ENCODE results near the gene MEF2D. TPM values are rescaled to one million over a fixed set of nuclear protein-coding genes. Genes with fewer than 3 reads are reported as not detected.

Gene MEF2D
- total RNA-seq, 2 experiments from 2014 or later = 35.9 to 39.7 TPM

DNA sequence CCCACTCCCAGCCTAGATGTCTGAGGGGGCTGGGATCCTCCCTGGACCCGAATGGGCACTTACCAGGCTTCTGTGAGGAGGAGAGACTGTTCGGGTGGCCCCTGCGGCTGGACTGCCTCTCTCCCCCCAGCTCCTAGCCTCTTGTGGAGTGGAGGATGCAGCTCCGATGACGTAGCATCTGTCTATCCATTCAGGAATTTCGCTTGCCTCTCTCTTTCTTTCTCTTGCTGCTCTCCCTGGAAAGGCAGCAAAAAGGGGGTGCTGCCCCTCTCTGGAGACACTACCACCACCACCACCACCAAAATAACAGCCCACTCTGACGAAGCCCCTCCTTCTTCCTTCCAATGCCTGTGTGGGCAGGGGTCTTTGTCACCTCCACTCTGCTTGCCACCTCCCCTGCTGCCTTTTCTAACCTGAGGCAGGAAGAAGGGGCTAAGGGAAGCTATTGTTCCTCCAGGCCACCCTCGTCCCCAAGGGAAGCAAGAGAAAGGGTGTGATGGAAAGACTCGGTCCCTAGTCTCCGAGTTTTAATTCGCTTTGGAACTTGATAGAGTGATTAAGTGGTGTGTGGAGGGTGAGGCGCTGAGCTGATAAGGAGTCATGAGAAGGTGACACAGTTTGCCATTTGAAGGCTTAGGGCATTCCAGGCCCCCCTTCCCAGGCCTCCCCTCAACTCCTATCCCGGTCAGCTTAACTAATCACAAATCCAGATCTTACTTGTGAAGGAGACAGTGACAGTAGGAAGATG, 71.1 kb downstream of the MEF2D start:
- intact Hi-C loops (cut with micrococcal nuclease) = no loop called here
- ChIA-PET CTCF (interaction anchor here (1.9 to 3.7 kb wide), 3 partner anchors 16 to 44 kb away, joined by 6 to 26 read pairs (median 10); no protein-coding TSS in a partner anchor), POLR2A (no interaction called here)
- Mint-ChIP-seq H3K27ac (no peak overlapping the region), H3K4me3 (no peak overlapping the region), H3K4me1 (ENCODE audit: low read depth) (peaks cover 10% of the 10 kb centered on the region), H3K36me3 (no peaks in the 10 kb centered on the region), H3K27me3 (peaks cover 79% of the 10 kb centered on the region), H3K9me3 (no peaks in the 10 kb centered on the region)
- no peak for DNase-seq

DNA sequence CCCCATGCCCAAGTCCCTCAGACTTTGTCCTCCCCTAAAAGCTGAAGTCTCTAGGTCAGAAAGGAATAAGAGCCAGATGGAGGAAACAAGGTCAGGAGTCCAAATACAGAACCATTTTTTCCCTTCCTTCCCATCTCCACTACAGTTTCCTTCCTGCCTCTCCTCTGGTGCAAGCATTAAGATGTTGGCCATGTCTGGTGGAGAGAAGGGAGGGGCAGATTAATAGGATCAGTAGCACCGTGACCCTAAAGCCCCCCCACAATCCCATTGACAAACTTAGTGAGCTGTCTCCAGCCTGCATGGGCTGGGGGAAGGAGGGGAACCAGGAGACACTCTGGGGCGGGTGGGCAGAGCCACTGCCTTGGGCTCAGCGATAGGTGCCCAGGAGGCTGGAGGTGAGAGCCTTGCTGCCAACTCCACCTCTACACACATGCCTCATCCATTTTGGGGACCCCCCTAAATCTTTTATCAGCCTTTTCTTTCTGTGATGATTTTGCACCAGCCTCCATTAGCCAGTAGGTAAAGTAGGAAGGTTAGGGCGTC, 71.8 kb downstream of the MEF2D start:
- no peak for DNase-seq
- Mint-ChIP-seq H3K27me3 (peaks cover 79% of the 10 kb centered on the region), H3K4me3 (no peak overlapping the region), H3K9me3 (no peaks in the 10 kb centered on the region), H3K4me1 (ENCODE audit: low read depth) (peaks cover 10% of the 10 kb centered on the region), H3K27ac (no peak overlapping the region), H3K36me3 (no peaks in the 10 kb centered on the region)
- CTCF ChIA-PET = interaction anchor here (1.9 to 2.1 kb wide), 2 partner anchors 17 to 43 kb away, joined by 6 to 10 read pairs; no protein-coding TSS in a partner anchor
- intact Hi-C loops (cut with micrococcal nuclease) = no loop called here
- POLR2A ChIA-PET = no interaction called here

DNA sequence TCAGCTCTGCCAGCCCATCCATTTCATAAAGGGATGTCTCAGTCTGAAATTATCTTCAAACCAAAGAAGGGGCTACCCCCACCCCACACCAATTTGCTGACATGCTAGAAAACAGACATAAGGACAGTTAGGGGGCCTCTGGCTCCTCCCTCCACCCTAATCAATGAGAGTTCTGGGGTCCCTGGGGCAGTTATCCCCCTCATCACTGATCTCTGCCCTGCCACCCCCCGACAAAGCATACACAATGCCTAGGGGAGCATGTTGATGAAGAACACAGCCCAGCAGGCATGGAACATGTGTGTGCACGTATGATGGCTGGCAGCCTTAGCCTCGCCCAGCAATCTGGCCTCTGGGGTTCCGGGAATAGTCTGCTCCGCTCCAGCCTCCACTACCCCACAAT, 72.6 kb downstream of the MEF2D start:
- Mint-ChIP-seq H3K36me3 (no peaks in the 10 kb centered on the region), H3K4me3 (no peak overlapping the region)
- CTCF ChIA-PET = interaction anchor here (1.9 to 7.0 kb wide), 2 partner anchors 18 to 42 kb away, joined by 6 to 60 read pairs; no protein-coding TSS in a partner anchor

DNA sequence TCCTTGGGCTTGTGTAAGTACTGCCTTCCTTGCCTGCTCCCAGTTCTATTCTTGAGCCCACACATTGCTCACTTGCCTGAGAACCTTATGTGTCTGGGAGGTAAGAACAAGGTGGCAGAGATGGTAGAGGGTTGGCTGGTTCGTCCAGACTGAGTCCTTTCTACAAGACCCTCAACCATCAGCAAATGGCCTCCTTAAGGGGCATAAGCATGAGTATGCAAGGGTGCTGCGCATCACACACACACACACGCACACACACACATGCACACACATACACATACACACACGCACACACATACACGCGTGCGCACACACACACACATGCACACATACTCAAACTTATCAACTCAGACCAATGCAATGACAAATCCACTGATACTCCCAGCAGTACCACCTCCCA, 74.6 kb downstream of the MEF2D start:
- DNase-seq = no peak
- Mint-ChIP-seq H3K36me3 (no peaks in the 10 kb centered on the region), H3K27me3 (peaks cover 73% of the 10 kb centered on the region), H3K4me3 (no peak overlapping the region), H3K4me1 (ENCODE audit: low read depth) (peaks cover 11% of the 10 kb centered on the region), H3K27ac (no peak overlapping the region), H3K9me3 (no peaks in the 10 kb centered on the region)
- POLR2A ChIA-PET = interaction anchor here (0.6 kb wide), 1 partner anchor 20 kb away, joined by 3 read pairs; no protein-coding TSS in a partner anchor
- CTCF ChIA-PET = interaction anchor here (4.9 to 7.0 kb wide), 2 partner anchors 20 to 40 kb away, joined by 27 to 60 read pairs; no protein-coding TSS in a partner anchor
- intact Hi-C loops (cut with micrococcal nuclease) = no loop called here

More for the DNA sequence above, 72.6 kb downstream of the MEF2D start:
- Mint-ChIP-seq H3K27ac (no peak overlapping the region), H3K9me3 (no peaks in the 10 kb centered on the region), H3K4me1 (ENCODE audit: low read depth) (peaks cover 4% of the 10 kb centered on the region), H3K27me3 (peaks cover 79% of the 10 kb centered on the region)
- POLR2A ChIA-PET = no interaction called here
- intact Hi-C loops (cut with micrococcal nuclease) = no loop called here
- no peak for DNase-seq

DNA sequence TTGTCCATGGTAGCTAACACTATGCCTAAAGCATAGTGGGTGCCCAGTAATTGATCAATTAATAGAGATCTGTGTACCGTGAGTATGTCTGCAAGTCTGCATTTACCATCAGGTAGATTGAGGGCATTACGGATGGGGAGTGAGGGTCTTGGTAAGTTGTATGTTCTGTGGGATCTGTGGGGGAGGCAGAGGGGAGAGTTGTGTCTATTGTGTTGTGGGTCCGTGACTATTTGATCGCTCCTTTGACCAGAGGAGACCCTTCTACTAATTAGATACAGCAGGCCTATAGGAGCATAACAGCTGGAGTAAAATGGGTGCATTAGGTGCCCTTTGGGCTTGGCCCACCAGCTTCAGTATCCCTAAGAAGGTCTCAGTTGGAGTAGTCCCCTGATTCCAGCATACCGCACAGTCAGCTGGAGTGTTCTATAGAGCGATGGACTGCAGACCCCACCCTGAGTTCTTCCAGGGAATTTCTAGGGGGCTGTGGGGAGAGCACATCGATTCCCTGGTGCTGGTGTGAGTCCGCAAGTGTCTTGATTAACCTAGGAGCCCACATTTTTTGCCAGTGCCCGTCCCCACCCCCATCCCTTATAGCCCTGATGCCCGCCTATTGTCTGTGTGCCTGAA, 75.7 kb downstream of the MEF2D start:
- POLR2A ChIA-PET = no interaction called here
- no peak for DNase-seq
- H3K4me3 Mint-ChIP-seq = no peak overlapping the region
- no peaks in the 10 kb centered on the region for H3K36me3 Mint-ChIP-seq
- intact Hi-C loops (cut with micrococcal nuclease) = no loop called here
- H3K27ac Mint-ChIP-seq = no peak overlapping the region
- CTCF ChIA-PET = interaction anchor here (1.2 to 7.0 kb wide), 3 partner anchors 10 to 39 kb away, joined by 3 to 60 read pairs (median 27); no protein-coding TSS in a partner anchor
- no peaks in the 10 kb centered on the region for H3K9me3 Mint-ChIP-seq
- peaks cover 74% of the 10 kb centered on the region for H3K27me3 Mint-ChIP-seq
- peaks cover 19% of the 10 kb centered on the region for H3K4me1 Mint-ChIP-seq (ENCODE audit: low read depth)

DNA sequence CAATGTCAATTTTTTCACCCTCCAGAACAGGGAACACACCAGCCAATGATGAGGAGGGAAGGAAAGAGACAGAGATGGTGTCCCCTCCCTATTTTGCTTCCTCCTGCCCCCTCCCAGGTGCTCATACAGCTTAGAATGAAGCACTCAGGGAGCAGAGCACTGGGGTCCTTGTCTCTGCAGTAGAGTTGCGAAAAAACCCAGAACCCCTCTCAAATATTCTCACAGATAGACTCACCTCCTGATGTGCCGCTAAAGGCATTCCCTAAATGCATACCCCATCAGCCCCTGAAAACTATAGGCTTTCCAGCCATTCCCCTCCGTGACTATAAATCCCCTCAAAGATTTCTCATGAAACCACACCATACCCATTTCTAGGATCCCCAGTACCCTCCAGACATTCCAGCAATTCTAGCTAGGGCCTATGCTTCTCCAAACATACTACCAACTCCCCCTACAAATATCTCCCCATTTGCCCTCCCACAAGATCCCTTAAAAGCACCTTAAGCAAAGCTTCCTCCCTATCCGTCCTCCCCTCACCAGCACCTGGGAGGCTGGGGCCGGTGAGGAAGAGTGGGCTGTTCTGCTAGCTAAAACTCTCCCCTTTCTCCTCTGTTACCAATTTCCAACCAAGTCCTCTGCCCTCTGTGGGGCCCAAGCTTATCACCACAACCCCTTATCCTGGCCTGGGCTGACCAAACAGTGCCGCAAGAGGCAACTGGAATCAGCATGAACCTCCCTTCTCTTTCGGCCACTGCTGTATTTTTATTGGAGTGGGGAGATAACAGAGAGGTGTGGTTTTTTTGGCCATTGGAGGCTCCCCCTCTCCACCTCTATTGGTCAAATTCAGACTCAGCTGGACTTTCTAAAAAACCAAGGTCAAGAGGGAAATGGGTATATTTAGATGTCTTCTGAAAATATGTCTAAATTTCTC, 76.9 kb downstream of the MEF2D start:
- Mint-ChIP-seq H3K4me1 (ENCODE audit: low read depth) (peaks cover 21% of the 10 kb centered on the region), H3K4me3 (no peak overlapping the region), H3K36me3 (no peaks in the 10 kb centered on the region), H3K27ac (no peak overlapping the region), H3K27me3 (peaks cover 69% of the 10 kb centered on the region), H3K9me3 (no peaks in the 10 kb centered on the region)
- CTCF ChIA-PET = interaction anchor here (0.8 to 7.0 kb wide), 4 partner anchors 8 to 37 kb away, joined by 3 to 60 read pairs (median 15); no protein-coding TSS in a partner anchor
- POLR2A ChIA-PET = no interaction called here
- intact Hi-C loops (cut with micrococcal nuclease) = no loop called here
- no peak for DNase-seq

DNA sequence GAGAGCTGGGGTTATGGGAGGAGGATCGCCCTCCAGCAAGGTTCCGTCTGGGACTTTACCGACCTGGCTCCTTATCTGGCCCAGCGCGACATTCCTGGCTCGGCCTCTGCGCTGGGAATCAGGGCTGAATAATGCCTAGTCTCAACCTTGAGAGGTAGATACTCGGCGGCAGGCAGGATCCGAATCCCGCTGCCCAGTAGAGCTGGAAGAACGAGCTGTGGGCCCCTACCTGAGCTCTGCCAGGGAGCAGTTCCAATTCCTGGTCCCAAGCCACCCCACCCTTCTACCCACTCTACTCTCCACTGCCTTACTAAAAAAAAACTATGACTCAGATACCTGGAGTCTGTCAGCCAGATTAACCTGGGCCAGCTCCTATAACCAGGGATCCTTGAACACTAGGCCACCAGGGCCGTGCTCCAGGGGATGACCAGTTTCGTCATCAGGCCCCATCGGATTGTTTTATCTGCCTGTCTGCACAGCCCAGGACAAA, 77.9 kb downstream of the MEF2D start:
- ChIA-PET POLR2A (interaction anchor here (1.3 kb wide), 1 partner anchor 33 kb away, joined by 3 read pairs; no protein-coding TSS in a partner anchor), CTCF (interaction anchor here (0.7 to 7.0 kb wide), 3 partner anchors 12 to 36 kb away, joined by 3 to 60 read pairs (median 27); no protein-coding TSS in a partner anchor)
- H3K4me1 Mint-ChIP-seq (ENCODE audit: low read depth) = peaks cover 21% of the 10 kb centered on the region
- no peaks in the 10 kb centered on the region for H3K36me3 Mint-ChIP-seq
- H3K27ac Mint-ChIP-seq = no peak overlapping the region
- peaks cover 60% of the 10 kb centered on the region for H3K27me3 Mint-ChIP-seq
- no peak for DNase-seq
- no peaks in the 10 kb centered on the region for H3K9me3 Mint-ChIP-seq
- intact Hi-C loops (cut with micrococcal nuclease) = no loop called here
- H3K4me3 Mint-ChIP-seq = no peak overlapping the region

DNA sequence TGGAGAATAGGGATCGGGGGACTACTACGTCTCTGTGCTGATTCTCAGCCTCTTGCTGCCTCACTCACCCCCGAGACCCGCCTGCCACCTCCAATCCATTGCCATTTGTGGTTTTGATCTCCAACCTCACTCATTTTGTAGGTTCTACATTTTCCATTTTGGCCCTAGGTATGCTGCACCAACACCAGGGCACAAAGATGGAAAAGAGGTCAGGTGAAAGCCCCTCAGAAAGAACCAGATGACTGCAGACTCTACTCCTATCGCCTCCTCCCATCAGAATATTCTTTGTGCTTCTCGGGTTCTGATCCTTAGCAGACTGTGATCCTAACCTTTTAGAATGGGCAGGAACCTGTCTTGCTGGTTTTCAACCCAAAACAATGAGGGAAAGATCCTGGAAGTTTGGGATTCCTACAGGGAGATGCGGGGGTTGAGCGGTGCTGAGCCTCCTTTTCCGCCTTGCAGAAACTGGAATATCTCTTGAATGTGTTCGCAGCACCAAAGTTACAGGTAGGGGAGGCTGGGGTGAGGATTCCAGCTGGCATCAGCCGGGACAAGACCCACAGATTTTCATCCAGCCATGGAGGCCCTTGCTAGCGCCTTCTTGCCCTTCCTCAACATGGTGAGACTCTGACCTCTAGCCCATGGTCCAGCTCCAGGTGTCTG, 78.5 kb downstream of the MEF2D start:
- H3K4me3 Mint-ChIP-seq = peak overlapping the region; percentile 33
- intact Hi-C loops (cut with micrococcal nuclease) = loop anchor here (2.0 kb wide), 1 partner anchor 17 kb away; no protein-coding TSS in a partner anchor
- peaks cover 55% of the 10 kb centered on the region for H3K27me3 Mint-ChIP-seq
- ChIA-PET CTCF (interaction anchor here (0.7 to 7.0 kb wide), 3 partner anchors 12 to 36 kb away, joined by 3 to 60 read pairs (median 27); no protein-coding TSS in a partner anchor), POLR2A (interaction anchor here (1.3 kb wide), 1 partner anchor 32 kb away, joined by 3 read pairs; no protein-coding TSS in a partner anchor)
- no peaks in the 10 kb centered on the region for H3K36me3 Mint-ChIP-seq
- no peak overlapping the region for H3K27ac Mint-ChIP-seq
- no peaks in the 10 kb centered on the region for H3K9me3 Mint-ChIP-seq
- no peak for DNase-seq
- peaks cover 21% of the 10 kb centered on the region for H3K4me1 Mint-ChIP-seq (ENCODE audit: low read depth)

DNA sequence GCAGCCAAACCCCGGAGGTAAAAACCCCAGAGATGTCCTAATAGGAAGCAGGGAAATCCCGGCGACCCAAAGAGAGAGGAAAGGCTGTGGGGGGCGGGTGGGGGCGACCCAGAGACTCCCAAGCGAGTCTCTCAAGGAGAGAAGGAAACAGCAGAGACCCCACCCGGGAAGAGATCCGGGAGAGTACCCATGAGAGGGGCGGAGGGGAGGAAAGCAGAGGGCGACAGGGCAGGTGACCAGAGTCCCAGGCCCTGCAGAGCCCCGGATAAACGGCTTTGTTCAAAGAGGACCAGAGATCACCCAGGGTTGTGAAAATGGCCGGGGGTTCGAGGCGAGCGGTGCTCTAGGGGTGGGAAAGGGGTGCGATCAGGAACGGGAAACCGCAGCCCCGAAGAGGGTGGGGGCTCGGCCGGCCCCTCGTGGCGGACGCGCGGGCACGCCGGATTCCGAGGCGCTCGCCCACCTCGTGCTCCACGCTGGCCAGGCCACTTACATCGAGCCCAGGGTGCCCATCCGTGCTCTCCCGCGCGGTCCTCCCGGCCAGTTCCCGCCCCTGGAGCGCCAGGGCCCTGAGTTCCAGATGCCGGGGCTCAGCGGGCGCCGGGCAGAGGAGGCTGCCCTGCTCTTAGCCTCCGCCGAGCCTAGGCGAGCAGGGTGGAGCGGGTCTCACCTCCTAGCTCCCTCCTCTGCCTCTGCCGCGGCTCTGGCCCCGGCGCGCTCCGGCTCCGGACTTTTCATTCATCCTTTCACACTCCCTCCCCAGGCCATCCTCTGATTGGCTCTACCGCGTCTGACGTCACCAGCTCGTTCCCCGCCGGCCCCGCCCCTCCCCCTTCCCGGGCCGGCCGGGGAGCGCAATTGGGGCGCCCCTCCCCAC, 79.3 kb downstream of the MEF2D start:
- Mint-ChIP-seq H3K36me3 (no peaks in the 10 kb centered on the region), H3K4me1 (ENCODE audit: low read depth) (peaks cover 21% of the 10 kb centered on the region), H3K9me3 (no peaks in the 10 kb centered on the region), H3K4me3 (peak overlapping the region; percentile 73), H3K27ac (no peak overlapping the region), H3K27me3 (peaks cover 49% of the 10 kb centered on the region)
- CTCF ChIA-PET = interaction anchor here (4.9 to 7.0 kb wide), 2 partner anchors 24 to 35 kb away, joined by 27 to 60 read pairs; no protein-coding TSS in a partner anchor
- DNase-seq = peak; percentile 86
- POLR2A ChIA-PET = interaction anchor here (1.3 kb wide), 1 partner anchor 32 kb away, joined by 3 read pairs; no protein-coding TSS in a partner anchor
- intact Hi-C loops (cut with micrococcal nuclease) = loop anchor here (2.0 kb wide), 1 partner anchor 18 kb away; no protein-coding TSS in a partner anchor

Measured in activated CD4-positive, alpha-beta memory T cell treated with anti-CD3 and anti-CD28 coated beads for 36 hours (primary cell).